Skeletal muscle tissue (tissue), 4 donors: ENCODE measurements around the gene HRH2. TPM values are rescaled to one million over a fixed set of nuclear protein-coding genes. Genes with fewer than 3 reads are reported as not detected.

Experiments used
- H3K27ac ChIP-seq: one replicate; pipeline ENCODE4 v1.7.0; 2013; ENCODE audit warnings: mild to moderate bottlenecking, low read depth, low read length, inconsistent platforms
- H3K27me3 ChIP-seq, 3 donors: one replicate each; pipeline ENCODE4 v1.7.0; 2013; ENCODE audit warnings: low read length in 3 of 3; ENCODE audit not compliant: control insufficient read depth in 3 of 3, insufficient read depth in 3 of 3
- H3K36me3 ChIP-seq, 3 donors: one replicate each; pipeline ENCODE4 v1.7.0; 2013; ENCODE audit warnings: low read length in 3 of 3; ENCODE audit not compliant: control insufficient read depth in 3 of 3, insufficient read depth in 3 of 3
- H3K4me1 ChIP-seq, 3 donors: one replicate each; pipeline ENCODE4 v1.7.0; 2013; ENCODE audit warnings: low read length in 3 of 3, mild to moderate bottlenecking in 3 of 3; ENCODE audit not compliant: control insufficient read depth in 3 of 3, insufficient read depth in 3 of 3
- H3K4me3 ChIP-seq, 3 donors: one replicate each; pipeline ENCODE4 v1.7.0; 2013; ENCODE audit warnings: low read length in 3 of 3
- H3K9ac ChIP-seq, 3 donors: one replicate each; pipeline ENCODE4 v1.7.0; 2013; ENCODE audit warnings: low read length in 3 of 3, mild to moderate bottlenecking in 3 of 3, moderate library complexity in 2 of 3, low read depth in 1 of 3
- H3K9me3 ChIP-seq, 3 donors: one replicate each; pipeline ENCODE4 v1.7.0; 2013; ENCODE audit warnings: low read length in 3 of 3; ENCODE audit not compliant: control insufficient read depth in 3 of 3
- total RNA-seq: library from RNA; depleted of rRNA; stranded (reverse); fragments of >200 nt; gene quantifications from one replicate; pipeline ENCODE4 v1.2.3, GENCODE V29; 2014
- donor health status: Osteomylitis.

Gene HRH2
- total RNA-seq, 1 donor from 2014 or later = 1.0 TPM

DNA sequence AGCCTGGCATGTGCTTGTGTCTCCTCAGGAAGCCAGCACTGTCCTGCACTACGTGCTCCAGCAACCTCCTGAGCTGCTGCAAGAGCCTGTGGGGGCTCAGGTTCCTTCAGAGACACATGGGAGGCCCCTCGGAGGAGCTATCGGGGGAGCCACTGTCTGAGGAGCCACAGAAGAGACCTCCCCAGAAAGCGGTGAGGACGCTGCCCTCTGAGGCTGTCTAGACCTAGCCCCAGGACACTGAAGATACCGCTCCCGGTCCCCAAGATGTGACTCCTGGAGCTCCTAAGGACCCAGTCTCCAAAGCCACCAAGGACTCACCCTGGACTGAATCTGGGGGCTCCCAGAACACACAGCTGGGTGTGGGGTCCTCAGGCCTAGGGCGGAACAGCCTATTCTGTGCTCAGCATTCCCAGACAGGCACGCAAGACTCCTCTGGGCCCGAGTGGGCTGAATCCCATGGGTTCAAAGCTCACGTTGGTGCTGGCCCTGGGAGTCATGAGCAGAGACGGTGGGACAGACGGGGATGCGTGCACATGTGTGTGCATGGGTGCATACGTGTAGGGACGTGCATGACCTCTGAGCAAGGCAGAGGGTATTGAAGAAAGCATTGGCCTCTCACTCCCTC lies 50.0 kb downstream of the HRH2 start:
- no peak overlapping the region for H3K27ac ChIP-seq

DNA sequence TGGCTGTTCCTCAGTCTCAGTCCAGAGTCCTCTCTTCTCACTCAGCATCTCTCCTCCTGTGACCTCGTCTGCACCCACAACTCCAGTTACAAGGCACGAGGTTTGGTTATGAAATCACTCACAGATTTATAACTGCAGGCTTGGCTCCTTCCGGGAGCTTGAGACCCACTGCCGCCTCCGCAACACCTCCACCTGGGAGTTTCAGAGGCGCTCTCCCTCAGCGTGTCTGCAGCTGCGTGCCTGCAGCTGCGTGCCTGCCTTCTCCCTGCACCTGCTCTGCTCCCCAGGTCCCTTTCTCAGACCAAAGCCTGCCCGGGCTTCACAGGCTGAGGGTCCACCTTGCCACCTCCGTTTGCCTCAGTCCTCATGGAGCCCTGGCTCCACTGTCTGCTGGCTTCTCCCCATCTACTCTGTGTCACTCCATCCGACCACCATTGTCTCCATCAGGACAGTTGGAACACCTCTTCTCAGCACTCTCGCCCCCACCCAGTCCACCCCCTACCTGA lies 51.5 kb downstream of the HRH2 start:
- Histone ChIP-seq H3K27ac (no peak overlapping the region), H3K27me3 (peaks cover 0 to 2% (median 0%) of the 10 kb centered on the region in 3 donors), H3K4me1 (peaks cover 5 to 14% (median 13%) of the 10 kb centered on the region in 3 donors), H3K36me3 (no peaks in the 10 kb centered on the region), H3K9ac (no peak overlapping the region), H3K4me3 (no peak overlapping the region), H3K9me3 (peaks cover 0 to 3% (median 0%) of the 10 kb centered on the region in 3 donors)

More for the DNA sequence above, 50.0 kb downstream of the HRH2 start:
- Histone ChIP-seq H3K9me3 (no peaks in the 10 kb centered on the region), H3K9ac (no peak overlapping the region), H3K36me3 (no peaks in the 10 kb centered on the region), H3K27me3 (peaks cover 0 to 2% (median 0%) of the 10 kb centered on the region in 3 donors), H3K4me1 (peaks cover 5 to 14% (median 13%) of the 10 kb centered on the region in 3 donors), H3K4me3 (no peak overlapping the region)

DNA sequence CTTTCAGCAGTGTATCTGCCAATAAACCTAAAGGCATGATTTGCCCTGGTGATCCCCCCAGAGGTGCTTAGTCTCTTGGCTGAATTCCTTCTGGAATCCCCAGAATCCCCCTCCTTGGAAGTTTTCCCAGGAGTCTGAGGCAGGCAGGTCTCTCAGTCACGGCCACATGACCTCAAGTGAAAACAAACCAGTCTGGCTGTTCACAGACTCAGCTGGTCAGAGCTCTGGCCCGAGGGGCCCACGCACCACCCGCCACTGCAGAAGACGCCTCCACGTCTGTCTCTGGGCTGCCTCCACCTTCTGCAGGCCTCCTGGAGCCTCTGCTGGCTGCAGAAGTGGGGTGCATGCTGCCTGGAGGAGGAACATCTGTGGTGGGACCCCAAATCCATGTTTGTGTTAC lies 52.5 kb downstream of the HRH2 start:
- no peaks in the 10 kb centered on the region for H3K36me3 ChIP-seq
- no peak overlapping the region for H3K27ac ChIP-seq
- peaks cover 5 to 14% (median 13%) of the 10 kb centered on the region in 3 donors for H3K4me1 ChIP-seq
- peaks cover 0 to 3% (median 0%) of the 10 kb centered on the region in 3 donors for H3K9me3 ChIP-seq
- peaks cover 0 to 2% (median 0%) of the 10 kb centered on the region in 3 donors for H3K27me3 ChIP-seq
- no peak overlapping the region for H3K9ac ChIP-seq
- H3K4me3 ChIP-seq = no peak overlapping the region

- no peaks in the 10 kb centered on the region for H3K36me3 ChIP-seq
- peaks cover 0 to 2% (median 0%) of the 10 kb centered on the region in 3 donors for H3K27me3 ChIP-seq
- H3K27ac ChIP-seq = no peak overlapping the region
- peaks cover 0 to 3% (median 3%) of the 10 kb centered on the region in 3 donors for H3K9me3 ChIP-seq
- peaks cover 5 to 14% (median 13%) of the 10 kb centered on the region in 3 donors for H3K4me1 ChIP-seq
- H3K9ac ChIP-seq = no peak overlapping the region
- H3K4me3 ChIP-seq = no peak overlapping the region
Measured at GRCh38 chr5:175711031-175711430, 53.2 kb downstream of the HRH2 start.

GRCh38 chr5:175711472-175712312 lies 53.8 kb downstream of the HRH2 start:
- H3K9ac ChIP-seq = no peak overlapping the region
- H3K4me1 ChIP-seq = peaks cover 5 to 14% (median 13%) of the 10 kb centered on the region in 3 donors
- H3K4me3 ChIP-seq = no peak overlapping the region
- no peaks in the 10 kb centered on the region for H3K36me3 ChIP-seq
- H3K27ac ChIP-seq = no peak overlapping the region
- H3K9me3 ChIP-seq = peaks cover 0 to 3% (median 3%) of the 10 kb centered on the region in 3 donors
- H3K27me3 ChIP-seq = peaks cover 0 to 2% (median 0%) of the 10 kb centered on the region in 3 donors

DNA sequence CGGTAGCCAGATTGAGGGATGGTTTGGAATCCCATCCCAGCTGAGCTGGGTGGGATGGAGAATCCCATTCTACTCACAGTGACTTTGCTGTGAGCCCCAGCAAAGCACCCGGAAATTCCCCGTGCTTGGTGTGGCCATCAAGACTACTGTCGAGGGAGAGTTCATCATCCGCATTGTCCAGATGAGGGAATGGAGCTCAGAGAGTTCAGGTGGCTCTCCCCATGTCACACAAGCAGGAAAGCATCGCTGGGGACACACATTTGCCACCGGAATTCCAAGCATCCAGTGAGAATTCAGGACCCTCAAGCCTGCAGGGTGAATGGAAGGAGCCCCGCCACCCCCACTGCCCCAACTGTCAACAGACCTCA lies 54.4 kb downstream of the HRH2 start:
- no peak overlapping the region for H3K4me3 ChIP-seq
- H3K4me1 ChIP-seq = peaks cover 5 to 14% (median 13%) of the 10 kb centered on the region in 3 donors
- H3K27ac ChIP-seq = no peak overlapping the region
- H3K9ac ChIP-seq = no peak overlapping the region
- H3K36me3 ChIP-seq = no peaks in the 10 kb centered on the region
- peaks cover 0 to 2% (median 0%) of the 10 kb centered on the region in 3 donors for H3K27me3 ChIP-seq
- peaks cover 0 to 3% (median 3%) of the 10 kb centered on the region in 3 donors for H3K9me3 ChIP-seq

- peaks cover 0 to 3% (median 3%) of the 10 kb centered on the region in 3 donors for H3K9me3 ChIP-seq
- H3K27me3 ChIP-seq = peaks cover 0 to 2% (median 0%) of the 10 kb centered on the region in 3 donors
- no peak overlapping the region for H3K9ac ChIP-seq
- no peaks in the 10 kb centered on the region for H3K36me3 ChIP-seq
- H3K4me1 ChIP-seq = peaks cover 5 to 14% (median 13%) of the 10 kb centered on the region in 3 donors
- no peak overlapping the region for H3K4me3 ChIP-seq
- H3K27ac ChIP-seq = no peak overlapping the region
Measured at GRCh38 chr5:175712681-175713085, 54.8 kb downstream of the HRH2 start.

- Histone ChIP-seq H3K4me1 (peaks cover 5 to 12% (median 10%) of the 10 kb centered on the region in 3 donors), H3K9me3 (peaks cover 0 to 3% (median 3%) of the 10 kb centered on the region in 3 donors), H3K36me3 (no peaks in the 10 kb centered on the region), H3K27ac (no peak overlapping the region), H3K27me3 (peaks cover 0 to 2% (median 0%) of the 10 kb centered on the region in 3 donors), H3K9ac (no peak overlapping the region), H3K4me3 (no peak overlapping the region)
Measured at GRCh38 chr5:175713930-175714329, 56.1 kb downstream of the HRH2 start.

- Histone ChIP-seq H3K4me1 (peaks cover 2 to 5% (median 4%) of the 10 kb centered on the region in 3 donors), H3K27me3 (peaks cover 0 to 2% (median 0%) of the 10 kb centered on the region in 3 donors)
Measured at GRCh38 chr5:175714479-175715085, 56.7 kb downstream of the HRH2 start.

More at GRCh38 chr5:175714479-175715085, 56.7 kb downstream of the HRH2 start:
- Histone ChIP-seq H3K27ac (no peak overlapping the region), H3K9me3 (peaks cover 0 to 3% (median 3%) of the 10 kb centered on the region in 3 donors), H3K36me3 (no peaks in the 10 kb centered on the region), H3K9ac (no peak overlapping the region), H3K4me3 (no peak overlapping the region)
